ENCODE measurements around the gene DHRS12.

Gene DHRS12

GRCh38 chr13:51811920-51812451 is 8.0 kb upstream of the DHRS12 start:
- in situ Hi-C loops (cut with HindIII; ENCODE audit: low sequenced_read_pairs) = no loop called here

GRCh38 chr13:51811046-51811445 is 7.1 kb upstream of the DHRS12 start:
- in situ Hi-C loops (cut with HindIII; ENCODE audit: low sequenced_read_pairs) = no loop called here

- in situ Hi-C loops (cut with HindIII; ENCODE audit: low sequenced_read_pairs) = no loop called here
Measured at GRCh38 chr13:51808811-51809210, 4.8 kb upstream of the DHRS12 start.

GRCh38 chr13:51807041-51807440 is 3.1 kb upstream of the DHRS12 start:
- in situ Hi-C loops (cut with HindIII; ENCODE audit: low sequenced_read_pairs) = no loop called here

GRCh38 chr13:51806566-51806965 is 2.6 kb upstream of the DHRS12 start:
- in situ Hi-C loops (cut with HindIII; ENCODE audit: low sequenced_read_pairs) = no loop called here

GRCh38 chr13:51805925-51806324 is 2.0 kb upstream of the DHRS12 start:
- in situ Hi-C loops (cut with HindIII; ENCODE audit: low sequenced_read_pairs) = no loop called here

- in situ Hi-C loops (cut with HindIII; ENCODE audit: low sequenced_read_pairs) = no loop called here
Measured at GRCh38 chr13:51805313-51805712, 1.4 kb upstream of the DHRS12 start.

- in situ Hi-C loops (cut with HindIII; ENCODE audit: low sequenced_read_pairs) = no loop called here
Measured at GRCh38 chr13:51804295-51805172, 571 bp upstream of the DHRS12 start.

GRCh38 chr13:51802631-51803418 is 1.1 kb downstream of the DHRS12 start:
- in situ Hi-C loops (cut with HindIII; ENCODE audit: low sequenced_read_pairs) = no loop called here

GRCh38 chr13:51801631-51802099 is 2.3 kb downstream of the DHRS12 start:
- in situ Hi-C loops (cut with HindIII; ENCODE audit: low sequenced_read_pairs) = no loop called here

- in situ Hi-C loops (cut with HindIII; ENCODE audit: low sequenced_read_pairs) = no loop called here
Measured at GRCh38 chr13:51800486-51800885, 3.5 kb downstream of the DHRS12 start.

- in situ Hi-C loops (cut with HindIII; ENCODE audit: low sequenced_read_pairs) = loop anchor here (25.0 kb wide), 1 partner anchor 362 kb away; no protein-coding TSS in a partner anchor
Measured at GRCh38 chr13:51799261-51799660, 4.7 kb downstream of the DHRS12 start.

- in situ Hi-C loops (cut with HindIII; ENCODE audit: low sequenced_read_pairs) = loop anchor here (25.0 kb wide), 1 partner anchor 361 kb away; no protein-coding TSS in a partner anchor
Measured at GRCh38 chr13:51797664-51798488, 6.1 kb downstream of the DHRS12 start.

- in situ Hi-C loops (cut with HindIII; ENCODE audit: low sequenced_read_pairs) = loop anchor here (25.0 kb wide), 1 partner anchor 359 kb away; no protein-coding TSS in a partner anchor
Measured at GRCh38 chr13:51796546-51796945, 7.4 kb downstream of the DHRS12 start.

- in situ Hi-C loops (cut with HindIII; ENCODE audit: low sequenced_read_pairs) = loop anchor here (25.0 kb wide), 1 partner anchor 358 kb away; no protein-coding TSS in a partner anchor
Measured at GRCh38 chr13:51795419-51795818, 8.5 kb downstream of the DHRS12 start.

- in situ Hi-C loops (cut with HindIII; ENCODE audit: low sequenced_read_pairs) = loop anchor here (25.0 kb wide), 1 partner anchor 358 kb away; no protein-coding TSS in a partner anchor
Measured at GRCh38 chr13:51794964-51795363, 9.0 kb downstream of the DHRS12 start.

- in situ Hi-C loops (cut with HindIII; ENCODE audit: low sequenced_read_pairs) = loop anchor here (25.0 kb wide), 1 partner anchor 356 kb away; no protein-coding TSS in a partner anchor
Measured at GRCh38 chr13:51793570-51794271, 10.2 kb downstream of the DHRS12 start.

GRCh38 chr13:51786425-51787265 is 17.3 kb downstream of the DHRS12 start:
- in situ Hi-C loops (cut with HindIII; ENCODE audit: low sequenced_read_pairs) = loop anchor here (25.0 kb wide), 1 partner anchor 349 kb away; no protein-coding TSS in a partner anchor

All from endothelial cell of hepatic sinusoid (primary cell).